HEK293T (cell line): ENCODE results near the gene MIEN1.
"Not testable (repeated sequence)": the region's sequence is repeated elsewhere in the genome, so short reads cannot be mapped to it uniquely, and the experiment has no call there.

Experiments used
- CTCF ChIA-PET: fragments of 350-600 bp; formaldehyde crosslinking; extraction: SDS; loops from one replicate; lab custom pipeline; 2021; ENCODE audit warnings: antibody characterized with exemption, inconsistent platforms; lab: Yijun Ruan, JAX
- POLR2A ChIA-PET: fragments of 350-600 bp; formaldehyde crosslinking; extraction: SDS; loops from one replicate; lab custom pipeline; 2020; ENCODE audit warnings: antibody characterized with exemption, inconsistent platforms; lab: Yijun Ruan, JAX
- DNase-seq: peaks from one replicate; pipeline ENCODE4 v3.0.0; 2012; ENCODE audit warnings: mixed read lengths; ENCODE audit errors: extremely low spot score
- ARNT ChIP-seq: fragments of 450-650 bp; IDR thresholded peaks from 2 replicates; pipeline ENCODE4 v1.6.1; 2017; ENCODE audit warnings: mild to moderate bottlenecking
- BHLHE40 ChIP-seq: fragments of 450-650 bp; IDR thresholded peaks from 2 replicates; pipeline ENCODE4 v1.6.1; 2016; ENCODE audit warnings: mild to moderate bottlenecking, moderate library complexity, borderline replicate concordance
- CTBP1 ChIP-seq: fragments of 450-650 bp; IDR thresholded peaks from 2 replicates; pipeline ENCODE4 v1.6.1; 2016; ENCODE audit warnings: borderline replicate concordance
- ELF4 ChIP-seq: fragments of 450-650 bp; IDR thresholded peaks from 2 replicates; pipeline ENCODE4 v1.6.1; 2017; ENCODE audit warnings: antibody characterized with exemption
- FOXA1 ChIP-seq: fragments of 450-650 bp; IDR thresholded peaks from 2 replicates; pipeline ENCODE4 v1.6.1; 2016; ENCODE audit warnings: mild to moderate bottlenecking
- FOXK2 ChIP-seq: fragments of 450-650 bp; IDR thresholded peaks from 2 replicates; pipeline ENCODE4 v1.6.1; 2016; ENCODE audit warnings: mild to moderate bottlenecking
- FOXM1 ChIP-seq: fragments of 450-650 bp; IDR thresholded peaks from 2 replicates; pipeline ENCODE4 v1.6.1; 2017; ENCODE audit warnings: mild to moderate bottlenecking, borderline replicate concordance
- HDGF ChIP-seq: fragments of 450-650 bp; IDR thresholded peaks from 2 replicates; pipeline ENCODE4 v1.6.1; 2017; ENCODE audit warnings: antibody characterized with exemption, borderline replicate concordance
- L3MBTL2 ChIP-seq: fragments of 450-650 bp; conservative IDR thresholded peaks from 2 replicates; pipeline ENCODE4 v1.6.1; 2016; ENCODE audit warnings: mild to moderate bottlenecking
- LEF1 ChIP-seq: fragments of 450-650 bp; IDR thresholded peaks from 2 replicates; pipeline ENCODE4 v1.6.1; 2017; ENCODE audit warnings: mild to moderate bottlenecking, borderline replicate concordance
- NFRKB ChIP-seq: fragments of 450-650 bp; IDR thresholded peaks from 2 replicates; pipeline ENCODE4 v1.6.1; 2016; ENCODE audit warnings: mild to moderate bottlenecking, moderate library complexity
- SP1 ChIP-seq: fragments of 450-650 bp; IDR thresholded peaks from 2 replicates; pipeline ENCODE4 v1.6.1; 2017
- SUZ12 ChIP-seq: fragments of 450-650 bp; IDR thresholded peaks from 2 replicates; pipeline ENCODE4 v1.6.1; 2016; ENCODE audit warnings: mild to moderate bottlenecking
- TARDBP ChIP-seq: fragments of 450-650 bp; IDR thresholded peaks from 2 replicates; pipeline ENCODE4 v1.6.1; 2016
- ZNF384 ChIP-seq: fragments of 450-650 bp; IDR thresholded peaks from 2 replicates; pipeline ENCODE4 v1.6.1; 2016
- TF ChIP-seq, protein P1 (sequence below): fragments of 450-650 bp; IDR thresholded peaks from 2 replicates; pipeline ENCODE4 v1.6.1; 2016

MIEN1 gene

DNA sequence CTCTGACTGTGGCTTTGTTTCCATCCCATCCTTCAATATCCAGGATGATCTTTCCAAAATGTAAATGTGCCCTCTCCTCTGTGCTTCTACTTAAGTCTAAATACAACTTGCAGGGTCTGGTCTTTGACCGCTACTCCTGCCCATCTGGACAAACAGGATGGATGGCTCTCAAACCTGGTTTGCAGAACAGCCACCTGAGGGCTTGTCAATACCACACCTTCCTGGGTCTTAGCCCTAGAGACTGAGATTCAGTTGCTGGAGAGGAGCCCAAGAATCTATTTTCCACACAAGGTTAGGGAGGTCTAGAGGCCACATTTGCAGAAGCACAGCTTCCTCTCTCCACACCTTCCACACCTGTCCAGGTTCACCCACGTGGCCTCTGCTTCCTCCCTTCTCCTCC lies 5.5 kb upstream of the MIEN1 start:
- CTCF ChIA-PET: no interaction called here
- TF ChIP-seq ZNF384 (no peak), FOXM1 (no peak), CTBP1 (no peak), NFRKB (no peak)
- DNase-seq: no peak
- POLR2A ChIA-PET: interaction anchor here (1.6 kb wide), 1 partner anchor 48 kb away, joined by 4 read pairs; the partner anchor contains the start of gene PGAP3

DNA sequence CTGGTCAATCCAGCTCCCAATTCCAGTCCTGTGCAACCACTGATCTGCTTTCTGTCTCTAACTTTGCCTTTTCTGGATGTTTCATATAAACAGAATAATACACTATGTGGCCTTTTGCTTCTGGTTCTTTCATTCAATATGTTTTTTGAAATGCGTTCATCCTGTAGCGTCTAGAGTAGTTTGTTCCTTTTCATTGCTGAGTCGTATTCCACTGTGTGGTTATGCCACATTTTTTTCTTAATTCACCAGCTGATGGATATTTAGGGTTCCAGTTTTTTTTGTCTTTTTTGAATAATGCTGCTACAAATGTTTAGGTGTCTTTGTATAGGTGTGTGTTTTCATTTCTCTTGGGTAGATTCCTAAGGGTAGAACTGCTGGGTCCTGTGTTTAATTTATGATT lies 2.3 kb upstream of the MIEN1 start:
- ChIA-PET POLR2A (no interaction called here), CTCF (interaction anchor here (1.1 kb wide), 1 partner anchor 61 kb away, joined by 3 read pairs; no protein-coding TSS in a partner anchor)
- TF ChIP-seq L3MBTL2 (no peak), FOXA1 (no peak), BHLHE40 (no peak)
- no peak for DNase-seq

DNA sequence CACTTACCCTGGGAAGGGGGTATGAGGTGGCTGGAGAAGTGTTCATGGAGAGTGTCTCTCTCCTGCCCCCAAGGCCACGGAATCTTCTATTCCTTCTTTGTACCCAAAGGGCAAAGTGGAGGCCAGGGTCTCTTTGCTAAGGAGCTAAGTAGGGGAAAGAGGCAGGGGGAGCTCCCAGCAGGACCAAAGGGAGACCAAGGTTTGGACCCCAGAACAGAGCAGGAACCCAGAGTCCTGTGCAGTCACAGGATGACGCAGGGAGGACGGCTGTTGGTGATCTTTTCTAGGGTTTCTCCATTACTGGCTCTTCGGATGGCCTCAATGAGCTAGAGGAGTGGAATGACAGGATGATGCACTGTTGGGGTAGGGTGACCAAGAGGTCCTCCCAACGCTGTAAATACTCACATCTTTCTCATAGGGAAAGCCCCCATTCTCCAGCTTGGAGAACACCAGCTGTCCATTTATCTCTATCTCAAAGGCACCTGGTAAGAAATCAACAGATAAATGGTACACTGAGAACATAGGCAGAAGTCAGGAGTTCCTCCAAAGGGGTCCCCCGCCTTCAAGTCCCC lies 966 bp downstream of the MIEN1 start:
- ChIA-PET CTCF (interaction anchor here (0.6 to 2.2 kb wide), 9 partner anchors 10 to 1050 kb away, joined by 3 to 9 read pairs (median 5); partner anchors contain the start of gene ERBB2), POLR2A (interaction anchor here (0.7 to 2.6 kb wide), 12 partner anchors 10 to 268 kb away, joined by 3 to 18 read pairs (median 4); partner anchors contain the start of genes CDK12, ERBB2, PGAP3 and PNMT)
- no peak for DNase-seq
- no peak for TF ChIP-seq CTBP1
- no peak for TF ChIP-seq SP1
- TF ChIP-seq TARDBP: no peak
- TF ChIP-seq SUZ12: no peak
- no peak for TF ChIP-seq HDGF
- TF ChIP-seq, protein P1, sequence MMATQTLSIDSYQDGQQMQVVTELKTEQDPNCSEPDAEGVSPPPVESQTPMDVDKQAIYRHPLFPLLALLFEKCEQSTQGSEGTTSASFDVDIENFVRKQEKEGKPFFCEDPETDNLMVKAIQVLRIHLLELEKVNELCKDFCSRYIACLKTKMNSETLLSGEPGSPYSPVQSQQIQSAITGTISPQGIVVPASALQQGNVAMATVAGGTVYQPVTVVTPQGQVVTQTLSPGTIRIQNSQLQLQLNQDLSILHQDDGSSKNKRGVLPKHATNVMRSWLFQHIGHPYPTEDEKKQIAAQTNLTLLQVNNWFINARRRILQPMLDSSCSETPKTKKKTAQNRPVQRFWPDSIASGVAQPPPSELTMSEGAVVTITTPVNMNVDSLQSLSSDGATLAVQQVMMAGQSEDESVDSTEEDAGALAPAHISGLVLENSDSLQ: no peak
- no peak for TF ChIP-seq BHLHE40
- TF ChIP-seq FOXA1: no peak
- no peak for TF ChIP-seq L3MBTL2

DNA sequence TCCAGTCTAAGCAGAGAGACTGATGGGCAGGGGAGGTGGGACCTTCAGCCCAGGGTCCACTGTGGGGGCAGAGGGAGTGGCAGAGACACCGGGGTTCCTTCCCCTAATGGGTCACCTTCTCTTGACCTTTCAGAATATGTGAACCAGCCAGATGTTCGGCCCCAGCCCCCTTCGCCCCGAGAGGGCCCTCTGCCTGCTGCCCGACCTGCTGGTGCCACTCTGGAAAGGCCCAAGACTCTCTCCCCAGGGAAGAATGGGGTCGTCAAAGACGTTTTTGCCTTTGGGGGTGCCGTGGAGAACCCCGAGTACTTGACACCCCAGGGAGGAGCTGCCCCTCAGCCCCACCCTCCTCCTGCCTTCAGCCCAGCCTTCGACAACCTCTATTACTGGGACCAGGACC lies 2.8 kb downstream of the MIEN1 start:
- CTCF ChIA-PET: interaction anchor here (0.7 kb wide), 1 partner anchor 492 kb away, joined by 4 read pairs; no protein-coding TSS in a partner anchor
- DNase-seq: no peak
- no peak for TF ChIP-seq SUZ12
- no peak for TF ChIP-seq HDGF
- TF ChIP-seq FOXA1: no peak
- no peak for TF ChIP-seq ARNT
- TF ChIP-seq L3MBTL2: no peak
- TF ChIP-seq NFRKB: no peak
- TF ChIP-seq FOXK2: no peak
- no peak for TF ChIP-seq ZNF384
- no peak for TF ChIP-seq SP1
- no peak for TF ChIP-seq CTBP1
- no peak for TF ChIP-seq FOXM1
- no peak for TF ChIP-seq ELF4
- POLR2A ChIA-PET: no interaction called here

DNA sequence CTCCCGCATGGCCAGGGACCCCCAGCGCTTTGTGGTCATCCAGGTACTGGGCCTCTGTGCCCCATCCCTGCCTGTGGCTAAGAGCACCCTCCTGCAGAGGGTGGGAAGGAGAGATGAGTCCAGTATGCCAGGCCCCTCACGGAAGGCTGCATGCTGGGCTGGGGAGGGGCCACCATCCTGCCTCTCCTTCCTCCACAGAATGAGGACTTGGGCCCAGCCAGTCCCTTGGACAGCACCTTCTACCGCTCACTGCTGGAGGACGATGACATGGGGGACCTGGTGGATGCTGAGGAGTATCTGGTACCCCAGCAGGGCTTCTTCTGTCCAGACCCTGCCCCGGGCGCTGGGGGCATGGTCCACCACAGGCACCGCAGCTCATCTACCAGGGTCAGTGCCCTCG lies 3.7 kb downstream of the MIEN1 start:
- ChIA-PET POLR2A (no interaction called here), CTCF (no interaction called here)
- no peak for DNase-seq
- TF ChIP-seq TARDBP (no peak), CTBP1 (no peak), FOXK2 (no peak), ARNT (no peak), BHLHE40 (no peak), NFRKB (no peak), ELF4 (no peak), L3MBTL2 (no peak), SP1 (no peak), LEF1 (no peak)

DNA sequence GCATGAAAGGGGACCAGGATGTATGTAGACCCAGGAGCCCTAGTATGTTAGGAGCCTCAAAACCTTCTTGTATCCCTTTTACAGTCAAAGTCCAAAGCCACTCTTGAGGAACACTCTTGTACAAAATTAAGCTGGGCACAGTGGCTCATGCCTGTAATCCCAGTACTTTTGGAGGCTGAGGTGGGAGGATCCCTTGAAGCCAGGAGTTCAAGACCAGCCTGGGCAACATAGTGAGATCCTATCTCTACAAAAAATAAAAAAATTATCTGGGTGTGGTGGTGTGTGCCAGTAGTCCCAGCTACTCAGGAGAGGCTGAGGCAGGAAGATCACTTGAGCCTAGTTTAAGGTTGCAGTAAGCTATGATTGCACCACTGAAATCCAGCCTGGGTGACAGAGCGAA lies 4.4 kb downstream of the MIEN1 start:
- DNase-seq, CTCF ChIA-PET: not testable (repeated sequence)
- POLR2A ChIA-PET: interaction anchor here (0.8 kb wide), 1 partner anchor 28 kb away, joined by 3 read pairs; no protein-coding TSS in a partner anchor

DNA sequence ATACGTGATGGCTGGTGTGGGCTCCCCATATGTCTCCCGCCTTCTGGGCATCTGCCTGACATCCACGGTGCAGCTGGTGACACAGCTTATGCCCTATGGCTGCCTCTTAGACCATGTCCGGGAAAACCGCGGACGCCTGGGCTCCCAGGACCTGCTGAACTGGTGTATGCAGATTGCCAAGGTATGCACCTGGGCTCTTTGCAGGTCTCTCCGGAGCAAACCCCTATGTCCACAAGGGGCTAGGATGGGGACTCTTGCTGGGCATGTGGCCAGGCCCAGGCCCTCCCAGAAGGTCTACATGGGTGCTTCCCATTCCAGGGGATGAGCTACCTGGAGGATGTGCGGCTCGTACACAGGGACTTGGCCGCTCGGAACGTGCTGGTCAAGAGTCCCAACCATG lies 5.6 kb downstream of the MIEN1 start:
- CTCF ChIA-PET: no interaction called here
- no peak for TF ChIP-seq BHLHE40
- TF ChIP-seq CTBP1: no peak
- no peak for TF ChIP-seq SP1
- TF ChIP-seq LEF1: no peak
- TF ChIP-seq ZNF384: no peak
- TF ChIP-seq ARNT: no peak
- POLR2A ChIA-PET: no interaction called here
- no peak for DNase-seq

DNA sequence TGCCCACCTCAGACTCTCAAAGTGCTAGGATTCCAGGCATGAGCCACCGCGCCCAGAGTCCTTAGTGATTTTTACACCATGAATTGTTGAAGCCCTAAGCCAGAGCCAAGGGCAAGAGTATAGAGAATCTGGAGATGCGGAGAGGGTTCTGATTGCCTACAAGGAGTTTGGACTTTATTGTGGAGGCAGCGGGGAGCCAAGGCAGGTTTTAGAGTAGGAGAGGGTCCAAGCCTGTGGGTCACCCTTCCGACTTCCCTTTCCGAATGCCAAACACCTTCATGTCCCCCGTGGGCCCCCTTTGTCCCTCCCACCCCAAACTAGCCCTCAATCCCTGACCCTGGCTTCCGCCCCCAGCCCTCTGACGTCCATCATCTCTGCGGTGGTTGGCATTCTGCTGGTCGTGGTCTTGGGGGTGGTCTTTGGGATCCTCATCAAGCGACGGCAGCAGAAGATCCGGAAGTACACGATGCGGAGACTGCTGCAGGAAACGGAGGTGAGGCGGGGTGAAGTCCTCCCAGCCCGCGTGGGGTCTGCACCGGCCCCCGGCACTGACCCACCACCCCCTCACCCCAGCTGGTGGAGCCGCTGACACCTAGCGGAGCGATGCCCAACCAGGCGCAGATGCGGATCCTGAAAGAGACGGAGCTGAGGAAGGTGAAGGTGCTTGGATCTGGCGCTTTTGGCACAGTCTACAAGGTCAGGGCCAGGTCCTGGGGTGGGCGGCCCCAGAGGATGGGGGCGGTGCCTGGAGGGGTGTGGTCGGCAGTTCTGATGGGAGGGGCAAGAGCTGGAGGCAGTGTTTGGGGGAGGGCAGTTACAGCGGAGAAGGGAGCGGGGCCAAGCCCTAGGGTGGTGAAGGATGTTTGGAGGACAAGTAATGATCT lies 7.1 kb downstream of the MIEN1 start:
- no peak for TF ChIP-seq L3MBTL2
- TF ChIP-seq FOXM1: no peak
- TF ChIP-seq ZNF384: no peak
- no peak for TF ChIP-seq ELF4
- TF ChIP-seq ARNT: no peak
- TF ChIP-seq, protein P1: no peak
- no peak for TF ChIP-seq CTBP1
- no peak for TF ChIP-seq TARDBP
- no peak for TF ChIP-seq FOXA1
- no peak for TF ChIP-seq FOXK2
- no peak for TF ChIP-seq BHLHE40
- no peak for TF ChIP-seq NFRKB
- no peak for DNase-seq
- POLR2A ChIA-PET: interaction anchor here (0.9 kb wide), 1 partner anchor 23 kb away, joined by 3 read pairs; the partner anchor contains the start of gene ERBB2
- CTCF ChIA-PET: no interaction called here
